Nephron (organoid): Measurements from ENCODE around the gene SH3RF2.
"Not testable (repeated sequence)": the region's sequence is repeated elsewhere in the genome, so short reads cannot be mapped to it uniquely, and the experiment has no call there.

Experiments used
- H3K27ac Mint-ChIP-seq, 3 experiments: 2 replicates each; pipeline ENCODE4 v1.8.0; 2020; ENCODE audit warnings: mixed read lengths in 3 of 3, mild to moderate bottlenecking in 2 of 3, moderate library complexity in 1 of 3
- H3K27me3 Mint-ChIP-seq: 2 replicates; pipeline ENCODE4 v1.8.0; 2021; ENCODE audit warnings: low read depth, mild to moderate bottlenecking, moderate library complexity, mixed read lengths
- H3K36me3 Mint-ChIP-seq: 2 replicates; pipeline ENCODE4 v1.8.0; 2020; ENCODE audit warnings: low read depth, mixed read lengths
- H3K4me1 Mint-ChIP-seq: 2 replicates; pipeline ENCODE4 v1.8.0; 2020; ENCODE audit warnings: mixed read lengths
- H3K4me3 Mint-ChIP-seq, 3 experiments: 2 replicates each; pipeline ENCODE4 v1.8.0; 2020; ENCODE audit warnings: mild to moderate bottlenecking in 3 of 3, mixed read lengths in 3 of 3, moderate library complexity in 2 of 3
- H3K9me3 Mint-ChIP-seq: 2 replicates; pipeline ENCODE4 v1.8.0; 2020; ENCODE audit warnings: mixed read lengths
- CTCF ChIP-seq, 3 experiments: fragments of 200-600 bp; sonication (generic); IDR thresholded peaks; one replicate each; pipeline ENCODE4 v1.5.0; 2021; ENCODE audit warnings: antibody characterized with exemption in 3 of 3; ENCODE audit not compliant: unreplicated experiment in 3 of 3

The SH3RF2 gene

GRCh38 chr5:145936401-145937131, at the start of gene SH3RF2:
Gene SH3RF2 (plus strand): TSS chr5:145936578. CDS start chr5:145937929, 1,351 bp downstream.
- H3K9me3 Mint-ChIP-seq = no peaks in the 10 kb centered on the region
- no peaks in the 10 kb centered on the region for H3K27me3 Mint-ChIP-seq
- H3K4me3 Mint-ChIP-seq = peak within 1 kb of the TSS; percentile 84 to 86 (median 85)
- TF ChIP-seq CTCF (IDR thresholded peaks at IDR 0.05; ENCODE audit: unreplicated experiment in 3 of 3) = no peak
- H3K27ac Mint-ChIP-seq = peak within 1 kb of the TSS; percentile 84 to 89 (median 88)
- no peaks in the 10 kb centered on the region for H3K36me3 Mint-ChIP-seq
- peaks cover 56% of the 10 kb centered on the region for H3K4me1 Mint-ChIP-seq

GRCh38 chr5:145887217-145887616, 49.2 kb upstream of the SH3RF2 start:
- Mint-ChIP-seq H3K9me3 (peaks cover 22% of the 10 kb centered on the region), H3K4me3 (no peak overlapping the region), H3K4me1 (no peaks in the 10 kb centered on the region), H3K27ac (no peak overlapping the region), H3K36me3 (peaks cover 5% of the 10 kb centered on the region), H3K27me3 (no peaks in the 10 kb centered on the region)
- TF ChIP-seq CTCF (IDR thresholded peaks at IDR 0.05; ENCODE audit: unreplicated experiment in 3 of 3) = no peak

- peaks cover 5% of the 10 kb centered on the region for H3K36me3 Mint-ChIP-seq
- no peak overlapping the region for H3K27ac Mint-ChIP-seq
- no peaks in the 10 kb centered on the region for H3K27me3 Mint-ChIP-seq
- no peaks in the 10 kb centered on the region for H3K4me1 Mint-ChIP-seq
- no peak overlapping the region for H3K4me3 Mint-ChIP-seq
- H3K9me3 Mint-ChIP-seq = peaks cover 25% of the 10 kb centered on the region
- TF ChIP-seq CTCF (IDR thresholded peaks at IDR 0.05; ENCODE audit: unreplicated experiment in 3 of 3) = peak; percentile 66 to 73 (median 68)
Measured at GRCh38 chr5:145887976-145888574, 48.3 kb upstream of the SH3RF2 start.

- no peak overlapping the region for H3K27ac Mint-ChIP-seq
- no peak for TF ChIP-seq CTCF (IDR thresholded peaks at IDR 0.05; ENCODE audit: unreplicated experiment in 3 of 3)
- peaks cover 31% of the 10 kb centered on the region for H3K9me3 Mint-ChIP-seq
- H3K4me1 Mint-ChIP-seq = no peaks in the 10 kb centered on the region
- H3K36me3 Mint-ChIP-seq = peaks cover 5% of the 10 kb centered on the region
- H3K4me3 Mint-ChIP-seq = no peak overlapping the region
- no peaks in the 10 kb centered on the region for H3K27me3 Mint-ChIP-seq
Measured at GRCh38 chr5:145889611-145890010, 46.8 kb upstream of the SH3RF2 start.

- H3K4me1 Mint-ChIP-seq, H3K36me3 Mint-ChIP-seq, H3K27me3 Mint-ChIP-seq, H3K27ac Mint-ChIP-seq, H3K4me3 Mint-ChIP-seq: not testable (repeated sequence)
- H3K9me3 Mint-ChIP-seq = peaks cover 39% of the 10 kb centered on the region
Measured at GRCh38 chr5:145891378-145891777, 45.0 kb upstream of the SH3RF2 start.

- Mint-ChIP-seq H3K4me3 (no peak overlapping the region), H3K36me3 (no peaks in the 10 kb centered on the region), H3K27ac (no peak overlapping the region), H3K4me1 (no peaks in the 10 kb centered on the region), H3K9me3 (peaks cover 35% of the 10 kb centered on the region), H3K27me3 (peaks cover 3% of the 10 kb centered on the region)
- no peak for TF ChIP-seq CTCF (IDR thresholded peaks at IDR 0.05; ENCODE audit: unreplicated experiment in 3 of 3)
Measured at GRCh38 chr5:145898171-145898570, 38.2 kb upstream of the SH3RF2 start.
